Measurements from ENCODE around the gene OBP2A.
"Not testable (repeated sequence)": the region's sequence is repeated elsewhere in the genome, so short reads cannot be mapped to it uniquely, and the experiment has no call there.

OBP2A gene

GRCh38 chr9:135505406-135506187 is 40.3 kb upstream of the OBP2A start:
- H3K4me1 Mint-ChIP-seq (ENCODE audit: low read depth): peaks cover 7% of the 10 kb centered on the region
- H3K4me3 Mint-ChIP-seq: no peak overlapping the region
- peaks cover 9% of the 10 kb centered on the region for H3K27me3 Mint-ChIP-seq (ENCODE audit: low read depth)
- H3K27ac Mint-ChIP-seq: no peak overlapping the region
- peaks cover 18% of the 10 kb centered on the region for H3K36me3 Mint-ChIP-seq (ENCODE audit: low read depth)
- no peak for DNase-seq (ENCODE audit: low spot score)
- peaks cover 9% of the 10 kb centered on the region for H3K9me3 Mint-ChIP-seq

GRCh38 chr9:135506327-135507103 is 39.4 kb upstream of the OBP2A start:
- H3K4me3 Mint-ChIP-seq: no peak overlapping the region

GRCh38 chr9:135507104-135508035 is 38.6 kb upstream of the OBP2A start:
- H3K27me3 Mint-ChIP-seq (ENCODE audit: low read depth): peaks cover 9% of the 10 kb centered on the region
- H3K4me3 Mint-ChIP-seq: no peak overlapping the region
- peaks cover 9% of the 10 kb centered on the region for H3K9me3 Mint-ChIP-seq
- DNase-seq (ENCODE audit: low spot score): no peak
- no peak overlapping the region for H3K27ac Mint-ChIP-seq
- H3K4me1 Mint-ChIP-seq (ENCODE audit: low read depth): peaks cover 14% of the 10 kb centered on the region
- H3K36me3 Mint-ChIP-seq (ENCODE audit: low read depth): peaks cover 13% of the 10 kb centered on the region

More at GRCh38 chr9:135506327-135507103, 39.4 kb upstream of the OBP2A start:
- peaks cover 9% of the 10 kb centered on the region for H3K9me3 Mint-ChIP-seq
- no peak overlapping the region for H3K27ac Mint-ChIP-seq
- peaks cover 9% of the 10 kb centered on the region for H3K27me3 Mint-ChIP-seq (ENCODE audit: low read depth)
- no peak for DNase-seq (ENCODE audit: low spot score)
- H3K36me3 Mint-ChIP-seq (ENCODE audit: low read depth): peaks cover 18% of the 10 kb centered on the region
- peaks cover 14% of the 10 kb centered on the region for H3K4me1 Mint-ChIP-seq (ENCODE audit: low read depth)

GRCh38 chr9:135508211-135508820 is 37.6 kb upstream of the OBP2A start:
- Mint-ChIP-seq H3K36me3 (ENCODE audit: low read depth) (peaks cover 5% of the 10 kb centered on the region), H3K27ac (no peak overlapping the region), H3K9me3 (peaks cover 9% of the 10 kb centered on the region), H3K4me1 (ENCODE audit: low read depth) (peaks cover 16% of the 10 kb centered on the region), H3K27me3 (ENCODE audit: low read depth) (peaks cover 9% of the 10 kb centered on the region), H3K4me3 (no peak overlapping the region)
- no peak for DNase-seq (ENCODE audit: low spot score)

- Mint-ChIP-seq H3K9me3 (peaks cover 9% of the 10 kb centered on the region), H3K36me3 (ENCODE audit: low read depth) (peaks cover 3% of the 10 kb centered on the region), H3K27ac (no peak overlapping the region), H3K4me1 (ENCODE audit: low read depth) (peaks cover 16% of the 10 kb centered on the region), H3K4me3 (no peak overlapping the region), H3K27me3 (ENCODE audit: low read depth) (peaks cover 9% of the 10 kb centered on the region)
- no peak for DNase-seq (ENCODE audit: low spot score)
Observed at GRCh38 chr9:135509458-135509857, 36.5 kb upstream of the OBP2A start.

- Mint-ChIP-seq H3K4me3 (no peak overlapping the region), H3K27ac (no peak overlapping the region), H3K27me3 (ENCODE audit: low read depth) (peaks cover 9% of the 10 kb centered on the region), H3K36me3 (ENCODE audit: low read depth) (no peaks in the 10 kb centered on the region), H3K4me1 (ENCODE audit: low read depth) (peaks cover 13% of the 10 kb centered on the region), H3K9me3 (peaks cover 9% of the 10 kb centered on the region)
- DNase-seq (ENCODE audit: low spot score): no peak
Observed at GRCh38 chr9:135512241-135512603, 33.7 kb upstream of the OBP2A start.

- no peak overlapping the region for H3K27ac Mint-ChIP-seq
- no peak for DNase-seq (ENCODE audit: low spot score)
- no peak overlapping the region for H3K4me3 Mint-ChIP-seq
- H3K9me3 Mint-ChIP-seq: peaks cover 9% of the 10 kb centered on the region
- H3K4me1 Mint-ChIP-seq (ENCODE audit: low read depth): peaks cover 13% of the 10 kb centered on the region
- peaks cover 9% of the 10 kb centered on the region for H3K27me3 Mint-ChIP-seq (ENCODE audit: low read depth)
- H3K36me3 Mint-ChIP-seq (ENCODE audit: low read depth): no peaks in the 10 kb centered on the region
Observed at GRCh38 chr9:135512904-135513303, 33.0 kb upstream of the OBP2A start.

- no peak for DNase-seq (ENCODE audit: low spot score)
- Mint-ChIP-seq H3K4me1 (ENCODE audit: low read depth) (peaks cover 13% of the 10 kb centered on the region), H3K9me3 (peaks cover 9% of the 10 kb centered on the region), H3K27me3 (ENCODE audit: low read depth) (peaks cover 12% of the 10 kb centered on the region), H3K4me3 (no peak overlapping the region), H3K27ac (no peak overlapping the region), H3K36me3 (ENCODE audit: low read depth) (no peaks in the 10 kb centered on the region)
Observed at GRCh38 chr9:135513351-135513846, 32.5 kb upstream of the OBP2A start.

- H3K27me3 Mint-ChIP-seq (ENCODE audit: low read depth): peaks cover 12% of the 10 kb centered on the region
- H3K4me1 Mint-ChIP-seq (ENCODE audit: low read depth): peaks cover 13% of the 10 kb centered on the region
- not testable (repeated sequence) for H3K9me3 Mint-ChIP-seq; H3K27ac Mint-ChIP-seq; H3K4me3 Mint-ChIP-seq; H3K36me3 Mint-ChIP-seq (ENCODE audit: low read depth); DNase-seq (ENCODE audit: low spot score)
Observed at GRCh38 chr9:135513906-135514305, 32.0 kb upstream of the OBP2A start.

GRCh38 chr9:135514342-135515082 is 31.4 kb upstream of the OBP2A start:
- Mint-ChIP-seq H3K9me3 (peaks cover under 1% of the 10 kb centered on the region), H3K27me3 (ENCODE audit: low read depth) (peaks cover 9% of the 10 kb centered on the region), H3K27ac (no peak overlapping the region), H3K4me3 (no peak overlapping the region), H3K4me1 (ENCODE audit: low read depth) (peaks cover 13% of the 10 kb centered on the region), H3K36me3 (ENCODE audit: low read depth) (no peaks in the 10 kb centered on the region)
- no peak for DNase-seq (ENCODE audit: low spot score)

GRCh38 chr9:135515083-135515951 is 30.6 kb upstream of the OBP2A start:
- no peaks in the 10 kb centered on the region for H3K9me3 Mint-ChIP-seq
- H3K27ac Mint-ChIP-seq: no peak overlapping the region
- DNase-seq (ENCODE audit: low spot score): no peak
- peaks cover 9% of the 10 kb centered on the region for H3K27me3 Mint-ChIP-seq (ENCODE audit: low read depth)
- H3K36me3 Mint-ChIP-seq (ENCODE audit: low read depth): no peaks in the 10 kb centered on the region
- no peak overlapping the region for H3K4me3 Mint-ChIP-seq
- peaks cover 13% of the 10 kb centered on the region for H3K4me1 Mint-ChIP-seq (ENCODE audit: low read depth)

All from T-helper 2 cell treated with Interferon-gamma antibody and Interleukin-4, amounts not matched to agents 5 μg/mL and 100 μg/mL, for 36 hours (primary cell).